CD4-positive, CD25-positive, alpha-beta regulatory T cell (primary cell): ENCODE measurements around the gene BET1. TPM values are rescaled to one million over a fixed set of nuclear protein-coding genes. Genes with fewer than 3 reads are reported as not detected.

Source experiments
- ATAC-seq, 2 donors: fragments of 150-1000 bp; cut with Tn5 transposase; one replicate each; pipeline ENCODE4 v1.10.0; 2021; ENCODE audit warnings: low read depth in 2 of 2, moderate number of reproducible peaks in 2 of 2, moderate library complexity in 1 of 2
- DNase-seq, 3 donors: peaks; one replicate each; pipeline versions ENCODE4 v3.0.0 to v3.0.0-alpha.2; 2012 to 2022; ENCODE audit warnings: mixed read lengths in 1 of 3
- H3K27ac ChIP-seq: one replicate; pipeline ENCODE4 v1.7.0; 2013; ENCODE audit warnings: mild to moderate bottlenecking, low read length; ENCODE audit not compliant: insufficient read depth, poor library complexity, severe bottlenecking
- H3K27me3 ChIP-seq: one replicate; pipeline ENCODE4 v1.7.0; 2013; ENCODE audit warnings: low read length; ENCODE audit not compliant: control insufficient read depth, insufficient read depth
- H3K36me3 ChIP-seq: one replicate; pipeline ENCODE4 v1.7.0; 2013; ENCODE audit warnings: mild to moderate bottlenecking, low read length, moderate library complexity; ENCODE audit not compliant: control insufficient read depth, insufficient read depth
- H3K4me1 ChIP-seq: 2 replicates; pipeline ENCODE4 v1.7.0; 2013; ENCODE audit warnings: mild to moderate bottlenecking, low read length; ENCODE audit not compliant: insufficient read depth, control insufficient read depth, poor library complexity, severe bottlenecking
- H3K4me3 ChIP-seq: one replicate; pipeline ENCODE4 v1.7.0; 2013; ENCODE audit warnings: low read depth, mild to moderate bottlenecking, low read length, moderate library complexity
- H3K9me3 ChIP-seq, 2 experiments: 1 replicate in 1 of 2; 2 replicates in 1 of 2; pipeline ENCODE4 v1.7.0; 2013; ENCODE audit warnings: low read length in 2 of 2, mild to moderate bottlenecking in 1 of 2, moderate library complexity in 1 of 2; ENCODE audit not compliant: control insufficient read depth in 2 of 2
- H3K27ac Mint-ChIP-seq, 3 donors: one replicate each; pipeline ENCODE4 v1.8.0; 2020 to 2022; ENCODE audit warnings: mild to moderate bottlenecking in 3 of 3, mixed read lengths in 3 of 3, moderate library complexity in 2 of 3
- H3K27me3 Mint-ChIP-seq: one replicate; pipeline ENCODE4 v1.8.0; 2022; ENCODE audit warnings: mild to moderate bottlenecking, mixed read lengths
- H3K36me3 Mint-ChIP-seq: one replicate; pipeline ENCODE4 v1.8.0; 2020; ENCODE audit warnings: mixed read lengths
- H3K4me1 Mint-ChIP-seq, 4 donors: one replicate each; pipeline ENCODE4 v1.8.0; 2020 to 2022; ENCODE audit warnings: mixed read lengths in 4 of 4, mild to moderate bottlenecking in 1 of 4
- H3K4me3 Mint-ChIP-seq, 4 donors: one replicate each; pipeline ENCODE4 v1.8.0; 2020 to 2022; ENCODE audit warnings: mild to moderate bottlenecking in 4 of 4, mixed read lengths in 4 of 4, moderate library complexity in 3 of 4
- H3K9me3 Mint-ChIP-seq, 7 donors: one replicate each; pipeline ENCODE4 v1.8.0; 2020 to 2022; ENCODE audit warnings: mixed read lengths in 7 of 7, mild to moderate bottlenecking in 3 of 7, moderate library complexity in 2 of 7
- polyA plus RNA-seq, 4 donors: library from polyadenylated mRNA; unstranded; fragments of 300-500 nt; fragmentation: Illumina TruSeq; gene quantifications; one replicate each; pipeline ENCODE4 v1.2.3, GENCODE V29; 2021
- total RNA-seq: library from RNA; stranded (reverse); gene quantifications from one replicate; pipeline ENCODE4 v1.2.3, GENCODE V29; 2022

The BET1 gene
- total and polyA plus RNA-seq, 5 donors from 2014 or later: 11.4 to 23.4 (median 17.7) TPM

DNA sequence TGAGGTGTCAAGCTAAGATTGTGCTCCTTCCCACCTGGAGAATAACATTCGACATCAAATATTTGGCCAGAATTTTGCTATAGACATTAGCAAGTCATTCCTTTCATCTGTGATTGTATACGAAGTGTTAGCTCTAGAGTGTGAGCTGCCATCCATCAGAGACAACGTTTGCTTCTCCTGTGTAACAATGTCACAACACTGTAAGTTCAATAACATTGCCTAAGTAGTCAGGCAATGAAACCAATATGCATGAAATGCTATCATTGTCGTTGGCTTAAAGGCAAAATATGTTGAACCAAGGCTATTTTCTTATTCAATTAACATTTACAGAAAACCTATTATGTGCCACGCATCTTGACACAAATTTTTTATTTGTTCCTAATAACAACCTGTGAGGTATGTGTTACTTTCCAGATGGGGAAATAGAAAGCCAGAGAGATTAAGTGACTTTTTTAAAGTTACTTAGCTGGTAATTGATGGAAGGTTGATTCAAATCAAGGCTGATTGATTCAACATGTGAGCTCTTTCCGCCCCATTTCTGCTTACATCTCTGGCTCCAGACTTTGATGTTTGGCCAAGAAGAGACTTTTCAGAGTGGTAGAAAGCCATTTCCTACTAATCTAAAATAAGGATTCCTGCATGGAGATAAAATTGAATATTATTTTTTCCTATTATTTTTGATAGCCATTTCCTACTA lies 32.0 kb downstream of the BET1 start:
- H3K27ac Mint-ChIP-seq: no peak overlapping the region
- no peaks in the 10 kb centered on the region for H3K36me3 ChIP-seq
- DNase-seq: no peak
- no peaks in the 10 kb centered on the region for H3K27me3 Mint-ChIP-seq
- H3K4me1 Mint-ChIP-seq: no peaks in the 10 kb centered on the region
- peaks cover 11% of the 10 kb centered on the region for H3K36me3 Mint-ChIP-seq
- H3K27me3 ChIP-seq: no peaks in the 10 kb centered on the region
- no peaks in the 10 kb centered on the region for H3K4me1 ChIP-seq
- no peak overlapping the region for H3K27ac ChIP-seq
- H3K9me3 ChIP-seq: no peaks in the 10 kb centered on the region
- ATAC-seq: no peak
- no peak overlapping the region for H3K4me3 ChIP-seq
- no peak overlapping the region for H3K4me3 Mint-ChIP-seq
- no peaks in the 10 kb centered on the region for H3K9me3 Mint-ChIP-seq

DNA sequence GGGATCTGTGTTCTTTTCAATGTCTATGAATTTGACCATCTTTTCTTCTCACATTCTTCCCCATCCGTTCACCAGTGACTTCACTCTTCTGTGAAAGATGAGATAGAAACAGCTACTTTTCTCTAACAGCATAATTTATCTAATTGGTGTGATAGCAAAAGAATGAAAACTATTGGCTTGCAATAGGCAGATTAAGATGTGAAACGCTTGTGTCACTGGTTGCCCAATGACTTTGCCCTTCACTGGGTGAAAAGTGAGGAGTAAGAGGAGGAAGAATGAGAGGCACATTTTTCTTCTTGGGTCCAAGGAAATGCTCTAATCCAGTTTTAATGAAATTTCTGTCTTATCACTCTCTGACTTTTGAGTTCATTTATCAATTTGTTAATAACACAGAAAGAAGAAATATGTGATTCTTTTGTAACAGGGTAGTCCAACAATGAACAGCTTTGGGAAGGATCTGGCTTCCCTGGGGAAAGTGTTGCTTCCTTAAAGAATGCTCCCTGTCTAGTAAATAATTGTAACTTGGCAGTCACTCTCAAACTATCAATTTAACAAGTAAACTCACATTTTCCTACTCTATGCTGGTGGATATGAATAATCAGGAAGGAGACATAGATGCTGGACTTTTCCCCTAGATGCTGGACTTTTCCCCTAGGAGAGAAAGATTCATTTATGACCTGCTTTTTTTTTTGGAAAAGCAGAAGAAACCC lies 35.1 kb downstream of the BET1 start:
- no peaks in the 10 kb centered on the region for H3K4me1 ChIP-seq
- peaks cover 7% of the 10 kb centered on the region for H3K36me3 Mint-ChIP-seq
- H3K4me3 ChIP-seq: no peak overlapping the region
- no peaks in the 10 kb centered on the region for H3K36me3 ChIP-seq
- DNase-seq (no peak), ATAC-seq (no peak)
- no peaks in the 10 kb centered on the region for H3K27me3 Mint-ChIP-seq
- no peaks in the 10 kb centered on the region for H3K9me3 Mint-ChIP-seq
- no peak overlapping the region for H3K4me3 Mint-ChIP-seq
- no peaks in the 10 kb centered on the region for H3K9me3 ChIP-seq
- H3K4me1 Mint-ChIP-seq: no peaks in the 10 kb centered on the region
- H3K27me3 ChIP-seq: no peaks in the 10 kb centered on the region
- H3K27ac Mint-ChIP-seq: no peak overlapping the region
- no peak overlapping the region for H3K27ac ChIP-seq

DNA sequence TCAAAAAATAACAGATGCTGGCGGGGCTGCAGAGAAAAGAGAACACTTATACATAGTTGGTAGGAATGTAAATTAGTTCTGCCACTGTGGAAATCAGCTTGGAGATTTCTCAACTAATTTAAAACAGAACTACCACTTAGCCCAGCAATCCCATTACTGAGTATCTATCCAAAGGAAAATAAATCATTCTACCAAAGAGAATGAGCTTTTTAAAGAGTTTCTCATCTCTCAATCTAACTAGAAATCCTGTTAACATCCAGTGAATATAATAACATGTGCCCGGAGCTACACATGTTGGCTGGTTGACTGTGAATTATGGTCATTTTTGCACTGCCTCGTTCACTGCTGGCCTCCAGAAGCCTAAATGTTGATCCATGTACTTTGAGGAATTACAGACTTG lies 39.3 kb downstream of the BET1 start:
- ATAC-seq (no peak), DNase-seq (no peak)
- Histone ChIP-seq H3K4me1 (no peaks in the 10 kb centered on the region), H3K27ac (no peak overlapping the region), H3K4me3 (no peak overlapping the region), H3K9me3 (no peaks in the 10 kb centered on the region), H3K27me3 (no peaks in the 10 kb centered on the region), H3K36me3 (no peaks in the 10 kb centered on the region)
- no peaks in the 10 kb centered on the region for H3K27me3 Mint-ChIP-seq
- H3K4me3 Mint-ChIP-seq: no peak overlapping the region
- H3K4me1 Mint-ChIP-seq: no peaks in the 10 kb centered on the region
- peaks cover 3% of the 10 kb centered on the region for H3K36me3 Mint-ChIP-seq
- no peak overlapping the region for H3K27ac Mint-ChIP-seq
- no peaks in the 10 kb centered on the region for H3K9me3 Mint-ChIP-seq

GRCh38 chr7:93964262-93964661 lies 39.9 kb downstream of the BET1 start:
- no peaks in the 10 kb centered on the region for H3K36me3 ChIP-seq
- no peaks in the 10 kb centered on the region for H3K27me3 Mint-ChIP-seq
- no peak overlapping the region for H3K4me3 Mint-ChIP-seq
- H3K27me3 ChIP-seq: no peaks in the 10 kb centered on the region
- peaks cover 3% of the 10 kb centered on the region for H3K36me3 Mint-ChIP-seq
- H3K27ac ChIP-seq: no peak overlapping the region
- H3K4me3 ChIP-seq: no peak overlapping the region
- DNase-seq (no peak), ATAC-seq (no peak)
- no peaks in the 10 kb centered on the region for H3K4me1 ChIP-seq
- no peaks in the 10 kb centered on the region for H3K9me3 ChIP-seq
- H3K4me1 Mint-ChIP-seq: no peaks in the 10 kb centered on the region
- H3K27ac Mint-ChIP-seq: no peak overlapping the region
- no peaks in the 10 kb centered on the region for H3K9me3 Mint-ChIP-seq

DNA sequence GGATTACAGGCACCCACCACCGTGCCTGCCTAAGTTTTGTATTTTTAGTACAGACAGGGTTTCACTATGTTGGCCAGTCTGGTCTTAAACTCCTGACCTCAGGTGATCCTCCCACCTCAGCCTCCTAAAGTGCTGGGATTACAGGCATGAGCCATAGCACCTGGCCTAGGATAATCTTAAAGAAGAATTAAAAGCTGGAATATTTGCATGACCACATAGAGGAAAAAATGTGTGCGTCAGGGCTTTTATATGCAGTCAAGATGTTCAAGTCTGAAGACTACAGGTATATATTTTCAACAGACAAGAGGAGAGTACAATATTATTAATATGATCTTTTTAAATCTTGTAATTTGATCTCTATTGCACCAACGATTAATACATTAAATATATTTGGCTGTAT lies 43.2 kb downstream of the BET1 start:
- H3K4me1 Mint-ChIP-seq: no peaks in the 10 kb centered on the region
- no peaks in the 10 kb centered on the region for H3K36me3 Mint-ChIP-seq
- Histone ChIP-seq H3K27me3 (no peaks in the 10 kb centered on the region), H3K4me1 (no peaks in the 10 kb centered on the region), H3K27ac (no peak overlapping the region), H3K36me3 (no peaks in the 10 kb centered on the region), H3K4me3 (no peak overlapping the region), H3K9me3 (no peaks in the 10 kb centered on the region)
- ATAC-seq (no peak), DNase-seq (no peak)
- no peaks in the 10 kb centered on the region for H3K27me3 Mint-ChIP-seq
- no peak overlapping the region for H3K4me3 Mint-ChIP-seq
- no peaks in the 10 kb centered on the region for H3K9me3 Mint-ChIP-seq
- H3K27ac Mint-ChIP-seq: no peak overlapping the region

DNA sequence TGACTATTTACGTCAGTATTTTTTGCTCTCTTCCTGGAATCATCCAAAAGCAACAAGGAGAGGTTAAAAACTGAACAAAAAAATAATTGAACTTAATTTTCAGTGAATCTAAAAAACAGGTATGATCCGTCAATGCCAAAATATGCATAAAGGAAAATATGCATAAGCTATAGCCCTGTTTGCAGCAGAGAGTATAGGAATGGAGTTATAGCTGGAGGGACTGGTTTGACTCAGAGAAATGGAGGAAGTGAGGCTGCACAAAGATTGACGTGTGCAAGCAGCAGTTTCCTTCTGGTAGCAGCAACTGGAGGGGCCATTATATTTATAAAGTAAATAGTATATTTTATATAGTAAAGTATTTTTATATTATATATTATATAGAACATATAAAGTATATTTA lies 45.5 kb downstream of the BET1 start:
- Mint-ChIP-seq H3K4me3 (no peak overlapping the region), H3K9me3 (no peaks in the 10 kb centered on the region), H3K27me3 (no peaks in the 10 kb centered on the region), H3K36me3 (no peaks in the 10 kb centered on the region), H3K27ac (no peak overlapping the region), H3K4me1 (no peaks in the 10 kb centered on the region)
- DNase-seq (no peak), ATAC-seq (no peak)
- Histone ChIP-seq H3K4me1 (no peaks in the 10 kb centered on the region), H3K36me3 (no peaks in the 10 kb centered on the region), H3K4me3 (no peak overlapping the region), H3K27me3 (no peaks in the 10 kb centered on the region), H3K27ac (no peak overlapping the region), H3K9me3 (no peaks in the 10 kb centered on the region)

GRCh38 chr7:93958216-93958615 lies 45.9 kb downstream of the BET1 start:
- ATAC-seq (no peak), DNase-seq (no peak)
- Mint-ChIP-seq H3K4me1 (no peaks in the 10 kb centered on the region), H3K36me3 (no peaks in the 10 kb centered on the region), H3K27ac (no peak overlapping the region), H3K4me3 (no peak overlapping the region), H3K27me3 (no peaks in the 10 kb centered on the region), H3K9me3 (no peaks in the 10 kb centered on the region)
- Histone ChIP-seq H3K27me3 (no peaks in the 10 kb centered on the region), H3K9me3 (no peaks in the 10 kb centered on the region), H3K4me1 (no peaks in the 10 kb centered on the region), H3K36me3 (no peaks in the 10 kb centered on the region), H3K4me3 (no peak overlapping the region), H3K27ac (no peak overlapping the region)

GRCh38 chr7:93957767-93958166 lies 46.4 kb downstream of the BET1 start:
- H3K36me3 Mint-ChIP-seq: no peaks in the 10 kb centered on the region
- ATAC-seq: no peak
- no peaks in the 10 kb centered on the region for H3K4me1 Mint-ChIP-seq
- Histone ChIP-seq H3K36me3 (no peaks in the 10 kb centered on the region), H3K4me1 (no peaks in the 10 kb centered on the region), H3K27ac (no peak overlapping the region), H3K9me3 (no peaks in the 10 kb centered on the region), H3K4me3 (no peak overlapping the region), H3K27me3 (no peaks in the 10 kb centered on the region)
- no peak overlapping the region for H3K27ac Mint-ChIP-seq
- H3K27me3 Mint-ChIP-seq: no peaks in the 10 kb centered on the region
- no peak overlapping the region for H3K4me3 Mint-ChIP-seq
- H3K9me3 Mint-ChIP-seq: no peaks in the 10 kb centered on the region
- DNase-seq: no peak
